Activated CD4-positive, alpha-beta memory T cell treated with anti-CD3 and anti-CD28 coated beads for 36 hours (primary cell): Measurements from ENCODE around the gene GOSR1. TPM values are rescaled to one million over a fixed set of nuclear protein-coding genes. Genes with fewer than 3 reads are reported as not detected.
"Not testable (repeated sequence)": the region's sequence is repeated elsewhere in the genome, so short reads cannot be mapped to it uniquely, and the experiment has no call there.

Source experiments
- CTCF ChIA-PET: fragments of 350-600 bp; sonication (Branson Sonifier 250); formaldehyde crosslinking; loops from one replicate; lab custom pipeline; 2021; ENCODE audit warnings: antibody characterized with exemption, inconsistent platforms; lab: Charles Lee
- POLR2A ChIA-PET: fragments of 350-600 bp; sonication (Branson Sonifier 250); formaldehyde crosslinking; loops from one replicate; lab custom pipeline; 2021; ENCODE audit warnings: antibody characterized with exemption; lab: Charles Lee
- DNase-seq: peaks from one replicate; pipeline ENCODE4 v3.0.0-alpha.2; 2020
- H3K27ac Mint-ChIP-seq: one replicate; pipeline ENCODE4 v1.8.0; 2021; ENCODE audit warnings: mixed read lengths
- H3K27me3 Mint-ChIP-seq: one replicate; pipeline ENCODE4 v1.8.0; 2021; ENCODE audit warnings: mixed read lengths
- H3K36me3 Mint-ChIP-seq: one replicate; pipeline ENCODE4 v1.8.0; 2021; ENCODE audit warnings: mixed read lengths
- H3K4me1 Mint-ChIP-seq: one replicate; pipeline ENCODE4 v1.8.0; 2021; ENCODE audit warnings: low read depth, mixed read lengths
- H3K4me3 Mint-ChIP-seq: one replicate; pipeline ENCODE4 v1.8.0; 2021; ENCODE audit warnings: mild to moderate bottlenecking, mixed read lengths
- H3K9me3 Mint-ChIP-seq: one replicate; pipeline ENCODE4 v1.8.0; 2021; ENCODE audit warnings: mixed read lengths
- intact Hi-C: fragments of 100-400 bp; cut with micrococcal nuclease; formaldehyde crosslinking; loops from one replicate; pipeline ENCODE4 v1.15.1; 2023
- total RNA-seq, 2 experiments: library from RNA; stranded (reverse); gene quantifications; one replicate each; pipeline ENCODE4 v1.2.3, GENCODE V29; 2021

GOSR1 gene
- total RNA-seq, 2 experiments from 2014 or later, result 39.0 to 39.9 TPM

DNA sequence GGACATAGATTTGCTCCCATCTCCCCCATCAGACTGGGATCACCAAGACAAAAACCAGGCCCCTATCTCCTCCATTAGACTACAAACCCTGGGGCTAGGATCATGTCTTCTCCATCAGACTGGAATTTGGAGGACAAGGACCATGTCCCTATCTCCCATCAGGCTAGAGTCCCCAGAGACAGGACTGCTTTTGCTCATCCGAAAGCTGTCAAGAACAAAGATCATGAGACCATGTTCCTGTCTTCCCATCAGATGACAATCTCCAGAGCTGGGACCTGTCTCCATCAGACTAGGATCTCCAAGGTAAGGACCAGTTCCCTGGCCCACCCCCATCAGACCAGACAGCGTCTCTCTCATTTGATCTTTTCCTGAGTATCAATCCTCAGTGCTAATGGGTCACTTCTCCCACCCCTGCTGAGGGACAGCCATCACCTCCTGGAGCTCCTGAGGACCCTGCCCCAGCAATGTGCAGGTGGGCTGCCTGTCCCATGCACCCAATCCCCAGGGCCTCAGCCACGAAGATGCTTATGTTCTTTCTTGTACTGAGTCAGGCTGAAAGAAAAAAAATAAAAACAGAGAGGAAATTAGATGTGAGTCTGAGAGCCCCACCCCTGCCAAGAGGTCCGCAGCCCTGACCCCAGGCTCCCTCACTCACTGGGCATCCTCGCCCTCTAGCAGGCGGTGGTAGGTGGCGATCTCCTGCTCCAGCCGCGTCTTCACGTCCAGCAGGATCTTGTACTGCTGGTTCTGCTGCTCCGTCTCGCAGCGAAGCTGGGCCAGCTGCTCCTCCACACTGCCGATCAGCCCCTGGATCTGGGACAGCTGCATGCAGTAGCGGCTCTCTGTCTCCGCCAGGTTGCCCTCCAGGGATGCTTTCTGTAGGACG is 90.3 kb downstream of the GOSR1 start:
- Mint-ChIP-seq H3K36me3 (no peaks in the 10 kb centered on the region), H3K9me3 (no peaks in the 10 kb centered on the region), H3K4me1 (no peaks in the 10 kb centered on the region), H3K27ac (no peak overlapping the region), H3K4me3 (no peak overlapping the region), H3K27me3 (no peaks in the 10 kb centered on the region)
- intact Hi-C loops, result no loop called here
- ChIA-PET POLR2A (no interaction called here), CTCF (no interaction called here)
- DNase-seq, result no peak

- ChIA-PET CTCF (no interaction called here), POLR2A (no interaction called here)
- no peak overlapping the region for H3K27ac Mint-ChIP-seq
- intact Hi-C loops, result no loop called here
- H3K27me3 Mint-ChIP-seq, result no peaks in the 10 kb centered on the region
- DNase-seq, result no peak
- no peak overlapping the region for H3K4me3 Mint-ChIP-seq
- no peaks in the 10 kb centered on the region for H3K4me1 Mint-ChIP-seq
- no peaks in the 10 kb centered on the region for H3K36me3 Mint-ChIP-seq
- H3K9me3 Mint-ChIP-seq, result no peaks in the 10 kb centered on the region
Measured at GRCh38 chr17:30568117-30568430, 90.9 kb downstream of the GOSR1 start.

GRCh38 chr17:30569531-30570175 is 92.4 kb downstream of the GOSR1 start:
- DNase-seq, H3K4me3 Mint-ChIP-seq, CTCF ChIA-PET, H3K27ac Mint-ChIP-seq, H3K9me3 Mint-ChIP-seq, H3K4me1 Mint-ChIP-seq, intact Hi-C loops, H3K36me3 Mint-ChIP-seq, H3K27me3 Mint-ChIP-seq, POLR2A ChIA-PET: not testable (repeated sequence)

DNA sequence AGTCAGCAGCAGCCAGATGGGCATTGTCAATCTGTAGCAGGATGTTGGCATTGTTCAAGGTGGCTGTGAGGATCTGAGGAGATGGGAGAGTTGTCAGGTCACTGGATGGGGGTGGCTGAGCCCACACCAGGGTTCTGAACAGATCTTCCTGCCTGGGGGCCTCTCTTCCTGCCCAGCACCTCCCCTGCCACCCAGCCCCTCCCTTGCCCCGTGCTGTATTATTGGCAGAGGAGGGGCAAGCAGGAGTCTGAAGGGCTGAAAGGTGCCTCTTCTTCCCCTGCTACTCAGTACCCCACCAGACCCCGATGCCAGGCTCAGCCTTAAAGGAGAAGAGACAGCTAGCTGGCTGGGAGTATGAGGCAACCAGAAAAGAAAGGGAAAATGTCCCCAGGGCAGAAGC is 93.0 kb downstream of the GOSR1 start:
- DNase-seq, result no peak
- CTCF ChIA-PET, result no interaction called here
- H3K36me3 Mint-ChIP-seq, result no peaks in the 10 kb centered on the region
- H3K27me3 Mint-ChIP-seq, result no peaks in the 10 kb centered on the region
- no peak overlapping the region for H3K4me3 Mint-ChIP-seq
- H3K9me3 Mint-ChIP-seq, result no peaks in the 10 kb centered on the region
- H3K27ac Mint-ChIP-seq, result no peak overlapping the region
- POLR2A ChIA-PET, result no interaction called here
- intact Hi-C loops, result no loop called here
- H3K4me1 Mint-ChIP-seq, result no peaks in the 10 kb centered on the region

- H3K36me3 Mint-ChIP-seq, result no peaks in the 10 kb centered on the region
- no peak overlapping the region for H3K27ac Mint-ChIP-seq
- H3K27me3 Mint-ChIP-seq, result no peaks in the 10 kb centered on the region
- H3K9me3 Mint-ChIP-seq, result no peaks in the 10 kb centered on the region
- no peaks in the 10 kb centered on the region for H3K4me1 Mint-ChIP-seq
- intact Hi-C loops, result no loop called here
- no peak overlapping the region for H3K4me3 Mint-ChIP-seq
- CTCF ChIA-PET, result no interaction called here
- POLR2A ChIA-PET, result no interaction called here
- no peak for DNase-seq
Measured at GRCh38 chr17:30570596-30571265, 93.5 kb downstream of the GOSR1 start.

DNA sequence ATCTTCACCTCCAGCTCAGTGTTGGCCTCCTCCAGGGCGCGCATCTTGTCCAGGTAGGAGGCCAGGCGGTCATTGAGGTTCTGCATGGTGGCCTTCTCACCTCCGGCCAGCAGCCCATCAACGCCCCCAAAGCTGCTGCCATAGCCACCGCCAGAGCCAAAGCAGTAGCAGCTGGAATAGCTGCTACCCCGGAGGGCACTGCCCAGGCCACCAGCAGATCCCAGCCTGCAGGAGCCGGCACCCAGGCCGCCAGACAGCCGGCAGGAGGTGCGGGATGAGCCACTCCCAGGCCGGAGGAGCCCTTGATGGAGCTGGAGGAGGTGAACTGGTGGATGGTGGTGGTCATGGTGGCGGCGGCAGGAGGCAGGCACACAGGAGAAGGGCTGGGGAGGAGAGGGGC is 94.2 kb downstream of the GOSR1 start:
- H3K9me3 Mint-ChIP-seq, H3K27me3 Mint-ChIP-seq, DNase-seq, POLR2A ChIA-PET, CTCF ChIA-PET, H3K27ac Mint-ChIP-seq, intact Hi-C loops, H3K4me1 Mint-ChIP-seq, H3K4me3 Mint-ChIP-seq, H3K36me3 Mint-ChIP-seq: not testable (repeated sequence)

DNA sequence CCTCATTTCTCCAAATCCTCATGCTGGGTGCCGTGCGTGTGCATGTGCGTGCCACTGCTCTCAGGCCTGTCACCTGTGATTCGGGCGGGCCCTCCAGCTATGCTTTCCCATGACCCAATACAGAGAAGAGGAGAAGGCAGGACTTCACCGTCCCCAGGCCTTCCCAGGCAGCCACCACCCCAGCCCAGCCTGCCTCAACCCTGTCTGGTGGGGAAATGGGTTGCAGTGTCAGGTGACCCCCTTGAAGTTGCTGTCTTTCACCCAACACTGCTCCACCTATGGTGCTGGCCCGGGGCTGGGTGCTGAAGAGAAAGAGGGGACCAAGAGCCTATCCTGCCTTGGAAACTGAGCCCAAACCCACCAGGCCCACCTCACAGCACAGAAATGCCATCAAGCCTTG is 94.7 kb downstream of the GOSR1 start:
- POLR2A ChIA-PET, result no interaction called here

GRCh38 chr17:30572651-30573554 is 95.7 kb downstream of the GOSR1 start:
- H3K4me1 Mint-ChIP-seq, H3K36me3 Mint-ChIP-seq, H3K9me3 Mint-ChIP-seq, H3K4me3 Mint-ChIP-seq, intact Hi-C loops, H3K27ac Mint-ChIP-seq, CTCF ChIA-PET, H3K27me3 Mint-ChIP-seq, DNase-seq, POLR2A ChIA-PET: not testable (repeated sequence)

More for the DNA sequence above, 94.7 kb downstream of the GOSR1 start:
- intact Hi-C loops, result no loop called here
- H3K4me1 Mint-ChIP-seq, result no peaks in the 10 kb centered on the region
- H3K27me3 Mint-ChIP-seq, result no peaks in the 10 kb centered on the region
- H3K36me3 Mint-ChIP-seq, result no peaks in the 10 kb centered on the region
- no peak overlapping the region for H3K27ac Mint-ChIP-seq
- no peak overlapping the region for H3K4me3 Mint-ChIP-seq
- H3K9me3 Mint-ChIP-seq, result no peaks in the 10 kb centered on the region
- CTCF ChIA-PET, result no interaction called here
- no peak for DNase-seq

- intact Hi-C loops, result no loop called here
- no peak overlapping the region for H3K4me3 Mint-ChIP-seq
- H3K27ac Mint-ChIP-seq, result no peak overlapping the region
- POLR2A ChIA-PET, result no interaction called here
- no peaks in the 10 kb centered on the region for H3K9me3 Mint-ChIP-seq
- H3K36me3 Mint-ChIP-seq, result no peaks in the 10 kb centered on the region
- no peaks in the 10 kb centered on the region for H3K27me3 Mint-ChIP-seq
- H3K4me1 Mint-ChIP-seq, result no peaks in the 10 kb centered on the region
- no peak for DNase-seq
- CTCF ChIA-PET, result no interaction called here
Measured at GRCh38 chr17:30573603-30574175, 96.5 kb downstream of the GOSR1 start.

DNA sequence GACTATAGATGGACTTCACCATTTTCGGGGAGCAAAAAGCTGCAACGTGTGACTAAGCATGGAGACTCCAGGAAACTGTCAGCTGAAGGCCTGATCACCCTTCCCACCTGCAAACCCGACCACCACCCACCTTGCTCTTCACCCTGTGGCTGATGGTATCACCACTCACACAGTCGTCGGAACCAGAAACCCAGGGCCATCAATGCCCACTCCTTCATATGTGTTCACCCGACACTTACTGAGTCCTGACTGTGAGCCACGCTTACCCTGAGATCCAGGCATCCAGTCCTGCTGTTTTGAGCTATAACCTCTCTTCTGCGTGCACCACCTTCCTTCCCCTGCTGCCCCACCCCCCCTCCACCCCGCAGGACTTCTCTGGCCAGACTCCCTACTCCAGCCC is 97.1 kb downstream of the GOSR1 start:
- H3K27me3 Mint-ChIP-seq, H3K4me1 Mint-ChIP-seq, H3K27ac Mint-ChIP-seq, H3K4me3 Mint-ChIP-seq, DNase-seq, H3K36me3 Mint-ChIP-seq, CTCF ChIA-PET, POLR2A ChIA-PET, H3K9me3 Mint-ChIP-seq, intact Hi-C loops: not testable (repeated sequence)

- CTCF ChIA-PET, H3K9me3 Mint-ChIP-seq, H3K27ac Mint-ChIP-seq, DNase-seq, H3K27me3 Mint-ChIP-seq, intact Hi-C loops, POLR2A ChIA-PET, H3K4me1 Mint-ChIP-seq, H3K4me3 Mint-ChIP-seq, H3K36me3 Mint-ChIP-seq: not testable (repeated sequence)
Measured at GRCh38 chr17:30574806-30575205, 97.6 kb downstream of the GOSR1 start.
